GM06990 (cell line): Measurements from ENCODE around the gene SLC22A1.
"Not testable (repeated sequence)": the region's sequence is repeated elsewhere in the genome, so short reads cannot be mapped to it uniquely, and the experiment has no call there.

ENCODE experiments used
- DNase-seq: peaks from one replicate; pipeline ENCODE4 v3.0.0-alpha.2; 2011; ENCODE audit not compliant: insufficient read length; ENCODE audit errors: extremely low read depth
- H3K27me3 ChIP-seq: replicated peaks from 2 replicates; pipeline ENCODE4 v1.6.0; 2011; ENCODE audit warnings: low read length; ENCODE audit not compliant: control insufficient read depth, insufficient read depth
- H3K36me3 ChIP-seq: 2 replicates; pipeline ENCODE4 v1.5.1; 2011; ENCODE audit warnings: low read length; ENCODE audit not compliant: control insufficient read depth, insufficient read depth
- H3K4me3 ChIP-seq: replicated peaks from 2 replicates; pipeline ENCODE4 v1.5.1; 2011; ENCODE audit warnings: low read depth, mild to moderate bottlenecking, control low read depth, low read length
- TF ChIP-seq, protein P1 (sequence below): IDR thresholded peaks from 2 replicates; pipeline ENCODE4 v1.5.1; 2011; ENCODE audit warnings: low read length, control low read depth, mild to moderate bottlenecking, inconsistent platforms; ENCODE audit not compliant: insufficient read depth, poor library complexity, severe bottlenecking

The SLC22A1 gene

DNA sequence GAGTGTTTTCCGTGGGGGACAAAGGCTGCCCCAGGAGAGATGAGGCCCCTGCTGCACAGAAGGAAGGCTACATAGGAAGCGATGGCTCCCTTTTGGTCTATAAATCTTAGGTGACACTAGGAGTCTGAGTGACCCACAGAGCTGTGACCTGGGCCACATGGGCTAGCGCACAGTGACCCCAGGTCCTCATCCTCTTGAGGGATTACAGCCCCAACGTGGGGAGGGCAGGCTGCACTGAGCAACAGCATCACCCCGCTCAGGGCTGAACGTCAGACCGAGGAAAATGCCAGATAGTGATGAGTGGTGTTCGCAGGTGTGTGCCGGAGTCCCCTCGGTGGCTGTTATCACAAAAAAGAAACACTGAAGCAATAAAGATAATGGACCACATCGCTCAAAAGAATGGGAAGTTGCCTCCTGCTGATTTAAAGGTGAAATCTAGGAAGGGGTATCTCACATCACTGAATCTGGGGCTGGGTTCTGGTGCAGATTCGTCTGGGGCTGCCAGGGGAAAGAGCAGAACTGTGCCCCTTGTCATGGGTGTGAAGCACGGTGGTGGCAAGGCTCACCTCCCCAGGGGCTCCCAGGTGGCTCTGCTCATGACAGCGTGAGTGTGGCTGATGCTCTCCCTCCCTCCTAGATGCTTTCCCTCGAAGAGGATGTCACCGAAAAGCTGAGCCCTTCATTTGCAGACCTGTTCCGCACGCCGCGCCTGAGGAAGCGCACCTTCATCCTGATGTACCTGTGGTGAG, 14.5 kb downstream of the SLC22A1 start:
- no peak for DNase-seq
- Histone ChIP-seq H3K36me3 (no peaks in the 10 kb centered on the region; the same call in 1 of the 2 replicates), H3K27me3 (no peaks in the 10 kb centered on the region), H3K4me3 (no peak overlapping the region)
- TF ChIP-seq, protein P1, sequence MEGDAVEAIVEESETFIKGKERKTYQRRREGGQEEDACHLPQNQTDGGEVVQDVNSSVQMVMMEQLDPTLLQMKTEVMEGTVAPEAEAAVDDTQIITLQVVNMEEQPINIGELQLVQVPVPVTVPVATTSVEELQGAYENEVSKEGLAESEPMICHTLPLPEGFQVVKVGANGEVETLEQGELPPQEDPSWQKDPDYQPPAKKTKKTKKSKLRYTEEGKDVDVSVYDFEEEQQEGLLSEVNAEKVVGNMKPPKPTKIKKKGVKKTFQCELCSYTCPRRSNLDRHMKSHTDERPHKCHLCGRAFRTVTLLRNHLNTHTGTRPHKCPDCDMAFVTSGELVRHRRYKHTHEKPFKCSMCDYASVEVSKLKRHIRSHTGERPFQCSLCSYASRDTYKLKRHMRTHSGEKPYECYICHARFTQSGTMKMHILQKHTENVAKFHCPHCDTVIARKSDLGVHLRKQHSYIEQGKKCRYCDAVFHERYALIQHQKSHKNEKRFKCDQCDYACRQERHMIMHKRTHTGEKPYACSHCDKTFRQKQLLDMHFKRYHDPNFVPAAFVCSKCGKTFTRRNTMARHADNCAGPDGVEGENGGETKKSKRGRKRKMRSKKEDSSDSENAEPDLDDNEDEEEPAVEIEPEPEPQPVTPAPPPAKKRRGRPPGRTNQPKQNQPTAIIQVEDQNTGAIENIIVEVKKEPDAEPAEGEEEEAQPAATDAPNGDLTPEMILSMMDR = no peak

GRCh38 chr6:160137130-160137988, 15.7 kb downstream of the SLC22A1 start:
- Histone ChIP-seq H3K27me3 (no peaks in the 10 kb centered on the region), H3K36me3 (no peaks in the 10 kb centered on the region), H3K4me3 (no peak overlapping the region)
- no peak for DNase-seq
- TF ChIP-seq, protein P1 = no peak

GRCh38 chr6:160137989-160138835, 16.6 kb downstream of the SLC22A1 start:
- no peak overlapping the region for H3K4me3 ChIP-seq
- no peaks in the 10 kb centered on the region for H3K36me3 ChIP-seq
- TF ChIP-seq, protein P1 = peak; percentile 75
- no peaks in the 10 kb centered on the region for H3K27me3 ChIP-seq
- DNase-seq = no peak

DNA sequence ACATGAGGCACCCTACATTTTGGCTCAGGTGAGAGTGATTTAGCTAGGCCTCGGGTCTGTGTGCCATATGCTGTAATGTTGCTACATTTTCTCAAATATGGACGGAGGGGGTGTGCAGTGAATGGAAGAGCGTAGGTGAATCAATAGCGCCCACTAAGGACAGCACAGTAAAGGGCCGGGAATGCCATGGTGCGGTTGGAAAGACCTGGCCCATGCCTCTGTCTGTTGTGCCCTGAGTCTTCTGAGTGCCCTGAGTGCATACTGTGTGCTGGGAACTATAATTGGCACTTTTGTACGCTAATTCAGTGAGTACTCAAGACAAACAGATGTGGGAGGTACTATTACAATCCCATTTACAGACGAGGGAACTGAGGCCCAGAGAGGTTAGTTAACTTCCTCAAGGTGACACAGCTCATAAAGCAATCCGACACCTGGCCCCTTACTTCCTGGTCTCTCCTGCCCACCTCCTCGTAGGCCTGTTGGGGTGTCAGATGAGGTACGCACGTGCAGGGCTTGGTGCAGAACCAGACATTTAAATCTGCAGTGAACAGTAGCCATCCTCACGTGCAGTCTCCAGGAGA, 17.3 kb downstream of the SLC22A1 start:
- Histone ChIP-seq H3K4me3 (no peak overlapping the region), H3K27me3 (no peaks in the 10 kb centered on the region), H3K36me3 (no peaks in the 10 kb centered on the region)
- TF ChIP-seq, protein P1 = no peak
- no peak for DNase-seq

GRCh38 chr6:160139420-160139851, 17.8 kb downstream of the SLC22A1 start:
- Histone ChIP-seq H3K36me3 (no peaks in the 10 kb centered on the region), H3K4me3 (no peak overlapping the region), H3K27me3 (no peaks in the 10 kb centered on the region)
- DNase-seq = no peak
- TF ChIP-seq, protein P1 = no peak

DNA sequence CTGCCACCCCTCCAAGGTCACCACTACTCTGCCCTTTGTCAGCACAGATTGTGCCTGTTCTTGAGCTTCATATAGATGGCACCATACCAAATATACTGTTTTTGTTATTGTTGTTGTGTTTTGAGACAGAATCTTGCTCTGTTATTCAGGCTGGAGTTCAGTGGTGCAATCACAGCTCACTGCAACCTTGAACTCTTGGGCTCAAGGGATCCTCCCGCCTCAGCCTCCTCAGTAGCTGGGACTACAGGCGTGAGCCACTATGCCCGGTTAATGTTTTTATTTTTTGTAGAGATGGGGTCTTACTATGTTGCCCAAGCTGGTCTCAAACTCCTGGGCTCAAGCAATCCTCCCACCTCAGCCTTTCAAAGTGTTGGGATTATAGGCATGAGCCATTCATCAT, 18.9 kb downstream of the SLC22A1 start:
- DNase-seq, H3K36me3 ChIP-seq, H3K4me3 ChIP-seq, H3K27me3 ChIP-seq: not testable (repeated sequence)
